SK-N-MC (cell line): ENCODE results near the gene HDLBP.
"Not testable (repeated sequence)": the region's sequence is repeated elsewhere in the genome, so short reads cannot be mapped to it uniquely, and the experiment has no call there.

Experiments used
- DNase-seq: peaks from one replicate; pipeline ENCODE4 v3.0.0-alpha.2; 2011; ENCODE audit warnings: low read depth, low spot score
- H3K27ac ChIP-seq: fragments of 200-600 bp; sonication (generic); 2 replicates; pipeline ENCODE4 v1.5.1; 2016; ENCODE audit warnings: mixed run types
- H3K36me3 ChIP-seq: fragments of 200-600 bp; sonication (generic); 2 replicates; pipeline ENCODE4 v1.6.1; 2017; ENCODE audit warnings: antibody characterized with exemption, low read length, mixed read lengths; ENCODE audit not compliant: insufficient read depth
- H3K4me3 ChIP-seq: fragments of 200-600 bp; sonication (generic); 2 replicates; pipeline ENCODE4 v1.5.1; 2016
- H3K9ac ChIP-seq: fragments of 200-600 bp; sonication (generic); 2 replicates; pipeline ENCODE4 v1.8.0; 2017; ENCODE audit warnings: mixed run types, mixed read lengths; ENCODE audit not compliant: insufficient read length
- H3K9me3 ChIP-seq: fragments of 200-600 bp; sonication (generic); 2 replicates; pipeline ENCODE4 v1.6.1; 2017; ENCODE audit warnings: low read depth, mild to moderate bottlenecking, antibody characterized with exemption, low read length, moderate library complexity, mixed read lengths
- EZH2 ChIP-seq: fragments of 200-600 bp; sonication (generic); IDR thresholded peaks from one replicate; pipeline ENCODE4 v1.6.1; 2017; ENCODE audit warnings: antibody characterized with exemption
- FOXP2 ChIP-seq: optimal IDR thresholded peaks from 2 replicates; pipeline ENCODE3; 2011; ENCODE audit warnings: mild to moderate bottlenecking, moderate library complexity; ENCODE audit not compliant: insufficient read depth; ENCODE audit errors: extremely low read length, control extremely low read depth
- POLR2AphosphoS5 ChIP-seq: IDR thresholded peaks from 2 replicates; pipeline ENCODE4 v1.6.1; 2012; ENCODE audit warnings: mild to moderate bottlenecking, low read depth, low read length, borderline replicate concordance

HDLBP gene

GRCh38 chr2:241289597-241289996 lies 25.9 kb downstream of the HDLBP start:
- no peak for DNase-seq
- H3K9ac ChIP-seq: no peak overlapping the region
- H3K9me3 ChIP-seq: no peaks in the 10 kb centered on the region
- TF ChIP-seq POLR2AphosphoS5: no peak
- TF ChIP-seq EZH2: no peak
- no peak for TF ChIP-seq FOXP2
- H3K4me3 ChIP-seq: no peak overlapping the region
- 0 out of 2 replicates have a peak, but pooled peaks cover 3% of the 10 kb centered on the region for H3K36me3 ChIP-seq
- no peak overlapping the region for H3K27ac ChIP-seq

GRCh38 chr2:241289053-241289452 lies 26.4 kb downstream of the HDLBP start:
- Histone ChIP-seq H3K4me3 (no peak overlapping the region), H3K36me3 (0 out of 2 replicates have a peak, but pooled peaks cover 3% of the 10 kb centered on the region), H3K9me3 (no peaks in the 10 kb centered on the region), H3K27ac (no peak overlapping the region), H3K9ac (no peak overlapping the region)
- no peak for TF ChIP-seq EZH2
- no peak for TF ChIP-seq POLR2AphosphoS5
- TF ChIP-seq FOXP2: no peak
- no peak for DNase-seq

GRCh38 chr2:241288324-241288888 lies 27.1 kb downstream of the HDLBP start:
- Histone ChIP-seq H3K9me3 (no peaks in the 10 kb centered on the region), H3K27ac (no peak overlapping the region), H3K9ac (no peak overlapping the region), H3K4me3 (no peak overlapping the region), H3K36me3 (0 out of 2 replicates have a peak, but pooled peaks cover 3% of the 10 kb centered on the region)
- DNase-seq: no peak
- TF ChIP-seq EZH2 (no peak), FOXP2 (no peak), POLR2AphosphoS5 (no peak)

GRCh38 chr2:241286348-241287090 lies 29.0 kb downstream of the HDLBP start:
- Histone ChIP-seq H3K9ac (no peak overlapping the region), H3K9me3 (no peaks in the 10 kb centered on the region), H3K36me3 (0 out of 2 replicates have a peak, but pooled peaks cover 3% of the 10 kb centered on the region), H3K4me3 (no peak overlapping the region), H3K27ac (no peak overlapping the region)
- DNase-seq: no peak
- TF ChIP-seq FOXP2 (no peak), POLR2AphosphoS5 (no peak), EZH2 (no peak)

GRCh38 chr2:241285596-241285995 lies 29.9 kb downstream of the HDLBP start:
- TF ChIP-seq FOXP2: no peak
- no peak for TF ChIP-seq POLR2AphosphoS5
- TF ChIP-seq EZH2: no peak
- no peak overlapping the region for H3K4me3 ChIP-seq
- no peak for DNase-seq
- no peaks in the 10 kb centered on the region for H3K9me3 ChIP-seq
- H3K9ac ChIP-seq: no peak overlapping the region
- H3K36me3 ChIP-seq: 0 out of 2 replicates have a peak, but pooled peaks cover 3% of the 10 kb centered on the region
- no peak overlapping the region for H3K27ac ChIP-seq

GRCh38 chr2:241282555-241282954 lies 32.9 kb downstream of the HDLBP start:
- no peaks in the 10 kb centered on the region for H3K9me3 ChIP-seq
- H3K36me3 ChIP-seq: 0 out of 2 replicates have a peak, but pooled peaks cover 3% of the 10 kb centered on the region
- H3K27ac ChIP-seq: peak overlapping the region; percentile 47
- no peak overlapping the region for H3K9ac ChIP-seq
- H3K4me3 ChIP-seq: no peak overlapping the region
- TF ChIP-seq FOXP2 (no peak), EZH2 (no peak), POLR2AphosphoS5 (no peak)
- no peak for DNase-seq

GRCh38 chr2:241280291-241280690 lies 35.2 kb downstream of the HDLBP start:
- Histone ChIP-seq H3K9me3 (no peaks in the 10 kb centered on the region), H3K36me3 (0 out of 2 replicates have a peak, but pooled peaks cover 4% of the 10 kb centered on the region), H3K9ac (no peak overlapping the region), H3K27ac (peak overlapping the region; percentile 87), H3K4me3 (no peak overlapping the region)
- TF ChIP-seq FOXP2 (no peak), POLR2AphosphoS5 (no peak), EZH2 (no peak)
- DNase-seq: no peak

- H3K27ac ChIP-seq: peak overlapping the region; percentile 87
- 0 out of 2 replicates have a peak, but pooled peaks cover 4% of the 10 kb centered on the region for H3K36me3 ChIP-seq
- no peak for DNase-seq
- H3K9me3 ChIP-seq: no peaks in the 10 kb centered on the region
- H3K4me3 ChIP-seq: peak overlapping the region; percentile 34; the same call in 1 of the 2 replicates
- TF ChIP-seq POLR2AphosphoS5: no peak
- TF ChIP-seq FOXP2: no peak
- TF ChIP-seq EZH2: no peak
- no peak overlapping the region for H3K9ac ChIP-seq
Observed at GRCh38 chr2:241279828-241280227, 35.6 kb downstream of the HDLBP start.

- DNase-seq: peak; percentile 44
- H3K4me3 ChIP-seq: peak overlapping the region; percentile 34
- no peaks in the 10 kb centered on the region for H3K9me3 ChIP-seq
- peak overlapping the region; percentile 87 for H3K27ac ChIP-seq
- peak overlapping the region; percentile 54 for H3K9ac ChIP-seq
- 0 out of 2 replicates have a peak, but pooled peaks cover 4% of the 10 kb centered on the region for H3K36me3 ChIP-seq
- TF ChIP-seq EZH2: no peak
- TF ChIP-seq POLR2AphosphoS5: no peak
- no peak for TF ChIP-seq FOXP2
Observed at GRCh38 chr2:241279413-241279812, 36.1 kb downstream of the HDLBP start.

GRCh38 chr2:241278306-241278705 lies 37.2 kb downstream of the HDLBP start:
- H3K27ac ChIP-seq, H3K9ac ChIP-seq, H3K36me3 ChIP-seq, H3K9me3 ChIP-seq, DNase-seq, H3K4me3 ChIP-seq: not testable (repeated sequence)
